H1 (cell line): ENCODE measurements around the gene FAM120A. TPM values are rescaled to one million over a fixed set of nuclear protein-coding genes. Genes with fewer than 3 reads are reported as not detected.

Source experiments
- CBX8 ChIP-seq: fragments of 300-800, 300-1000 bp; sonication (generic); IDR thresholded peaks from 2 replicates; pipeline ENCODE4 v1.7.1; 2016; ENCODE audit warnings: low read depth, low read length, borderline replicate concordance
- POLR2A ChIP-seq, 2 experiments: IDR thresholded peaks; 1 replicate in 1 of 2; 2 replicates in 1 of 2; pipeline ENCODE4 v1.6.1; 2011; ENCODE audit warnings: low read depth in 2 of 2, low read length in 2 of 2, mild to moderate bottlenecking in 2 of 2; ENCODE audit errors: control extremely low read depth in 1 of 2
- YY1 ChIP-seq: IDR thresholded peaks from 2 replicates; pipeline ENCODE4 v1.6.1; 2011; ENCODE audit warnings: low read depth, mild to moderate bottlenecking, low read length
- polyA plus RNA-seq, 7 experiments: library from polyadenylated mRNA; depleted of rRNA in 3 of 7; stranded (reverse) in 5 of 7; unstranded in 2 of 7; fragments of >200 nt in 5 of 7; fragments of 200-250 nt in 2 of 7; gene quantifications; 1 replicate in 5 of 7; 2 replicates in 1 of 7; 4 replicates in 1 of 7; pipeline versions ENCODE4 v1.2.1 to v1.2.3, GENCODE V29; 2011 to 2013; ENCODE audit warnings: missing spikeins in 2 of 7, mixed read lengths in 2 of 7
- total RNA-seq: library from RNA; stranded (reverse); fragmentation: NEBNext Ultra II Directional; extraction: Animal tissue kit (Norgen Biotek cat#: 25700); gene quantifications from 2 replicates; pipeline ENCODE4 v1.2.1, GENCODE V29; 2021
- TF ChIP-seq, protein P1 (sequence below): fragments of 300-600 bp; sonication (generic); IDR thresholded peaks from 2 replicates; pipeline ENCODE4 v1.7.1; 2012; ENCODE audit warnings: low read length, moderate library complexity, mild to moderate bottlenecking, inconsistent platforms; ENCODE audit not compliant: insufficient replicate concordance

The FAM120A gene
- total and polyA plus RNA-seq, 2 of the 8 experiments (the other 6 are each of a cell fraction or from before 2014, with no cell fraction given), result 24.9 to 54.7 TPM

DNA sequence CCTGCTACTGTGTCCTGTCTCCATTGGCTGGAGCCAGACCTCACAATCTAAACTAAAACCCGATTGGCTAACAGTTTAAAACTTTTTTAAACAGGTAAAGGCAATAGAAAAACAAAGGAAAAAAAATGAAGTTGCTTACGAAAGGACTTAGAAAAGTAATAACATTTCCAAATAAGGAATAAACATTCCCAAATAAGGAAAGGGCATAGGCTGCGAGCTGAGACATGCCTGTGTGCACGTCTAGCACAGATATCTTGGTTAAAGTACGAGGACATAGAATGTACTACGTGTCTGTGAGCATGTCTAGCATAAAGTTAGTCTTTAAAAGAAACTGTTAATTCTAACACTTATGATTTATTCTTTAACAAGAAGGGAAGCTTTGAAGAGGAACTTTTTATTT is 15.3 kb upstream of the FAM120A start (continued):
- TF ChIP-seq, protein P1, sequence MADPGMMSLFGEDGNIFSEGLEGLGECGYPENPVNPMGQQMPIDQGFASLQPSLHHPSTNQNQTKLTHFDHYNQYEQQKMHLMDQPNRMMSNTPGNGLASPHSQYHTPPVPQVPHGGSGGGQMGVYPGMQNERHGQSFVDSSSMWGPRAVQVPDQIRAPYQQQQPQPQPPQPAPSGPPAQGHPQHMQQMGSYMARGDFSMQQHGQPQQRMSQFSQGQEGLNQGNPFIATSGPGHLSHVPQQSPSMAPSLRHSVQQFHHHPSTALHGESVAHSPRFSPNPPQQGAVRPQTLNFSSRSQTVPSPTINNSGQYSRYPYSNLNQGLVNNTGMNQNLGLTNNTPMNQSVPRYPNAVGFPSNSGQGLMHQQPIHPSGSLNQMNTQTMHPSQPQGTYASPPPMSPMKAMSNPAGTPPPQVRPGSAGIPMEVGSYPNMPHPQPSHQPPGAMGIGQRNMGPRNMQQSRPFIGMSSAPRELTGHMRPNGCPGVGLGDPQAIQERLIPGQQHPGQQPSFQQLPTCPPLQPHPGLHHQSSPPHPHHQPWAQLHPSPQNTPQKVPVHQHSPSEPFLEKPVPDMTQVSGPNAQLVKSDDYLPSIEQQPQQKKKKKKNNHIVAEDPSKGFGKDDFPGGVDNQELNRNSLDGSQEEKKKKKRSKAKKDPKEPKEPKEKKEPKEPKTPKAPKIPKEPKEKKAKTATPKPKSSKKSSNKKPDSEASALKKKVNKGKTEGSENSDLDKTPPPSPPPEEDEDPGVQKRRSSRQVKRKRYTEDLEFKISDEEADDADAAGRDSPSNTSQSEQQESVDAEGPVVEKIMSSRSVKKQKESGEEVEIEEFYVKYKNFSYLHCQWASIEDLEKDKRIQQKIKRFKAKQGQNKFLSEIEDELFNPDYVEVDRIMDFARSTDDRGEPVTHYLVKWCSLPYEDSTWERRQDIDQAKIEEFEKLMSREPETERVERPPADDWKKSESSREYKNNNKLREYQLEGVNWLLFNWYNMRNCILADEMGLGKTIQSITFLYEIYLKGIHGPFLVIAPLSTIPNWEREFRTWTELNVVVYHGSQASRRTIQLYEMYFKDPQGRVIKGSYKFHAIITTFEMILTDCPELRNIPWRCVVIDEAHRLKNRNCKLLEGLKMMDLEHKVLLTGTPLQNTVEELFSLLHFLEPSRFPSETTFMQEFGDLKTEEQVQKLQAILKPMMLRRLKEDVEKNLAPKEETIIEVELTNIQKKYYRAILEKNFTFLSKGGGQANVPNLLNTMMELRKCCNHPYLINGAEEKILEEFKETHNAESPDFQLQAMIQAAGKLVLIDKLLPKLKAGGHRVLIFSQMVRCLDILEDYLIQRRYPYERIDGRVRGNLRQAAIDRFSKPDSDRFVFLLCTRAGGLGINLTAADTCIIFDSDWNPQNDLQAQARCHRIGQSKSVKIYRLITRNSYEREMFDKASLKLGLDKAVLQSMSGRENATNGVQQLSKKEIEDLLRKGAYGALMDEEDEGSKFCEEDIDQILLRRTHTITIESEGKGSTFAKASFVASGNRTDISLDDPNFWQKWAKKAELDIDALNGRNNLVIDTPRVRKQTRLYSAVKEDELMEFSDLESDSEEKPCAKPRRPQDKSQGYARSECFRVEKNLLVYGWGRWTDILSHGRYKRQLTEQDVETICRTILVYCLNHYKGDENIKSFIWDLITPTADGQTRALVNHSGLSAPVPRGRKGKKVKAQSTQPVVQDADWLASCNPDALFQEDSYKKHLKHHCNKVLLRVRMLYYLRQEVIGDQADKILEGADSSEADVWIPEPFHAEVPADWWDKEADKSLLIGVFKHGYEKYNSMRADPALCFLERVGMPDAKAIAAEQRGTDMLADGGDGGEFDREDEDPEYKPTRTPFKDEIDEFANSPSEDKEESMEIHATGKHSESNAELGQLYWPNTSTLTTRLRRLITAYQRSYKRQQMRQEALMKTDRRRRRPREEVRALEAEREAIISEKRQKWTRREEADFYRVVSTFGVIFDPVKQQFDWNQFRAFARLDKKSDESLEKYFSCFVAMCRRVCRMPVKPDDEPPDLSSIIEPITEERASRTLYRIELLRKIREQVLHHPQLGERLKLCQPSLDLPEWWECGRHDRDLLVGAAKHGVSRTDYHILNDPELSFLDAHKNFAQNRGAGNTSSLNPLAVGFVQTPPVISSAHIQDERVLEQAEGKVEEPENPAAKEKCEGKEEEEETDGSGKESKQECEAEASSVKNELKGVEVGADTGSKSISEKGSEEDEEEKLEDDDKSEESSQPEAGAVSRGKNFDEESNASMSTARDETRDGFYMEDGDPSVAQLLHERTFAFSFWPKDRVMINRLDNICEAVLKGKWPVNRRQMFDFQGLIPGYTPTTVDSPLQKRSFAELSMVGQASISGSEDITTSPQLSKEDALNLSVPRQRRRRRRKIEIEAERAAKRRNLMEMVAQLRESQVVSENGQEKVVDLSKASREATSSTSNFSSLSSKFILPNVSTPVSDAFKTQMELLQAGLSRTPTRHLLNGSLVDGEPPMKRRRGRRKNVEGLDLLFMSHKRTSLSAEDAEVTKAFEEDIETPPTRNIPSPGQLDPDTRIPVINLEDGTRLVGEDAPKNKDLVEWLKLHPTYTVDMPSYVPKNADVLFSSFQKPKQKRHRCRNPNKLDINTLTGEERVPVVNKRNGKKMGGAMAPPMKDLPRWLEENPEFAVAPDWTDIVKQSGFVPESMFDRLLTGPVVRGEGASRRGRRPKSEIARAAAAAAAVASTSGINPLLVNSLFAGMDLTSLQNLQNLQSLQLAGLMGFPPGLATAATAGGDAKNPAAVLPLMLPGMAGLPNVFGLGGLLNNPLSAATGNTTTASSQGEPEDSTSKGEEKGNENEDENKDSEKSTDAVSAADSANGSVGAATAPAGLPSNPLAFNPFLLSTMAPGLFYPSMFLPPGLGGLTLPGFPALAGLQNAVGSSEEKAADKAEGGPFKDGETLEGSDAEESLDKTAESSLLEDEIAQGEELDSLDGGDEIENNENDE, result no peak
- TF ChIP-seq CBX8, result no peak
- TF ChIP-seq POLR2A (IDR thresholded peaks at IDR 0.05; ENCODE audit: control extremely low read depth in 1 of 2, low read depth in 2 of 2, low read length in 2 of 2), result no peak
- no peak for TF ChIP-seq YY1
